ENCODE measurements around the gene EYA3. TPM values are rescaled to one million over a fixed set of nuclear protein-coding genes. Genes with fewer than 3 reads are reported as not detected.

EYA3 gene
- total RNA-seq, 1 experiment from 2014 or later, result 8.6 TPM

DNA sequence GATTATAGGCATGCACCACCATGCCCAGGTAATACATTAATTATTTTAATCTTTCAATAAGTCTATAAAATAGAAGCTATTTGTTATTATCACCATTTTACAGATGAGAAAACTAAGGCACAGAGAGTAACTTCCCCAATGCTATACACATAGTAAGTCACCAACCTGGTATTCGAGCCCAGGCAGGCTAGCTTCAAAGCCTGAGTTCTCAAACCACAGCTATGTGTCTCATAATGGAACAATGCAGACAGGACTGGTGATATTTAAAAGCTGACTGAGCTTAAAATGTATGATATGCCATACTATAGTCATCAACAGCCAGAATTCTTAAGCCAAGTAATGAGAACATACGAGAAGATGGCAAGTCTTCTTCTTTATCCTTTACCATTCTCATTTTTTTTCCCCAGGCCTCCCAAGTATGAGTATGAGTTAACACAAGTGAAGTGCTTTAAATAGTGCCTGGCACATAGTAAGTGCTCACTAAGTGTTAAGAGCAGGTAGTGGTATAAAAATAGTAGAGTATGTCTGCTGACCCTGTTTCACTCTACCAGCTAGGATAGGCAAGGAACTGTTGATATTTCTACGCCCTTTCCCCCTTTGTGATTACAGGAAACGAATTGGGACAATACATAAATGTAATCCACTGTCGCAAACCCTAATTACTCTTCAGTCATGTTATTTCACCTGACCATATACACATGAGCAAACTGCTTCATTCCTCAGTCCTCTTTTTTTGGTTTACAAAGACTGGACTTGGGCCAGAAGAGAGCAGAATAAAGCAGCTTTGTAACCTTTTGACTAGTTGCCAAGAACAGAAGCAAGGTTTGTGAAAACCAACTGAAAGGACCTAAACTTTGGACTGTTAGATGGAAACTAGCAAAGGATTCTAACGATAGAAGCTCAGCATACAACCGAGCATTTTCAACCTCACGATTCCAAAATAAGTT, 9.5 kb downstream of the EYA3 start:
- peak; percentile 80 for DNase-seq (ENCODE audit: low read depth)
- in situ Hi-C loops (cut with HindIII; ENCODE audit: low pct_unique_long_range_greater_than_20kb, low sequenced_read_pairs), result no loop called here

DNA sequence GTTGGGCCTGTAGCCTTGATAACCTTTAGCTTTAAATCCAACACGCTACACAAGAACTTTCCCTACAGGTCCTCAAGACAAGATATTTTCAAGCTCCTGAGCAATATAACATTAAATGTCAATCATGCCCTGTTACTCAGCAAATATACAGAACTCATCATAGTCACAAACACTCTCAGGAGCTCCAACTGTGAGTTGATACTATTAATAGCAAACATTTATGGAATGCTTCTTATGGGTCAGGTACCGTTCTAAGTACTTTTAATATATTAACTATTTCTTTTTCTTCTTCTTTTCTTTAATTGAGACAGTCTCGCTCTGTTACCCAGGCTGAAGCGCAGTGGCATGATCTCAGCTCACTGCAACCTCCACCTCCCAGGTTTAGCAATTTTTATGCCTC, 10.1 kb downstream of the EYA3 start:
- in situ Hi-C loops (cut with HindIII; ENCODE audit: low pct_unique_long_range_greater_than_20kb, low sequenced_read_pairs), result no loop called here
- peak; percentile 80 for DNase-seq (ENCODE audit: low read depth)

DNA sequence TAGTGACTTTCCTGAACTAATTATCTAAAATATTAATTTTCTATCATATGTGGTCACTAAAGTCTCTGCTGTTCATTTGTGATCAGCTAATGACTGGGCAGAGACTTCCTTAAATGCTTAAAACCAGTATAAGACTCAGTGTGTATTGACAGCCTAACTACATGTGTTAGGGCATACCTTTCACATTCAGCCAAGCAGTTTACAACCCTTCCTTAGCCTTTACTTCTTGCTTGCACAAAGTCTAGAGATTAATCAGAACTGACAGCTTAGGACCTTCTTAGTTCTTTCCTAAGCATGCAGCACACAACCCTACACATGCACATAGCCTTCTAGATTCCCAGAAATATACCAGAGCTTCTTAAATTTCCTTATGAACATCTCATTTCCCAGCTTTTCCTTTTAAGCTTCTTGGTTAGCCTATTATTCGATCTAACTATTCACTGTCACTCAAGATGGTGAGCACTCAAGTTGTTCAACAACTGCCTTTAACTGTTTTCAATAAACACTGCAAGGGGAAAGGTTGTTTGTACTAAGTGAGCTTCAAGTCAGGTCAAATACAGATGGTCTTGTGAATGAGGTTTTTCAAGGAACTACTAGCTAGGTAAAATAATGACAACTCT, 13.4 kb downstream of the EYA3 start:
- in situ Hi-C loops (cut with HindIII; ENCODE audit: low pct_unique_long_range_greater_than_20kb, low sequenced_read_pairs), result no loop called here
- no peak for DNase-seq (ENCODE audit: low read depth)

DNA sequence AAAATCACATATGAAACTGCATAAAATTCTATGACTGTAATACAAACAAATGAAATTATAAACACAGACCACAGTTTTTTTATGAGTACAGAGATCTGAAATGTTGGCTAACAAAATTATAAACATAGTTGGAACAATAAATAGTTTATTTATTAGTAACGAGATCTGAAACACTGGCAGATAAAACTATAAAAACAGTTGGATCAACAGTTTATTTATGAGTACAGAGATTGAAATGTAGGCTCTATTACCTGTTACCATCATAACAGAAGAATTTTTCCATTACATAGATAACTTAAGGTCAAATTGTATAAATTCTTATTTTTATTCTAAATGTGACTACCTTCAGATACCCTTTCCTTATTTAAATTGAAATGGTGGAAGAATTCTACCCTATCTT, 14.5 kb downstream of the EYA3 start:
- DNase-seq (ENCODE audit: low read depth), result no peak
- in situ Hi-C loops (cut with HindIII; ENCODE audit: low pct_unique_long_range_greater_than_20kb, low sequenced_read_pairs), result no loop called here

DNA sequence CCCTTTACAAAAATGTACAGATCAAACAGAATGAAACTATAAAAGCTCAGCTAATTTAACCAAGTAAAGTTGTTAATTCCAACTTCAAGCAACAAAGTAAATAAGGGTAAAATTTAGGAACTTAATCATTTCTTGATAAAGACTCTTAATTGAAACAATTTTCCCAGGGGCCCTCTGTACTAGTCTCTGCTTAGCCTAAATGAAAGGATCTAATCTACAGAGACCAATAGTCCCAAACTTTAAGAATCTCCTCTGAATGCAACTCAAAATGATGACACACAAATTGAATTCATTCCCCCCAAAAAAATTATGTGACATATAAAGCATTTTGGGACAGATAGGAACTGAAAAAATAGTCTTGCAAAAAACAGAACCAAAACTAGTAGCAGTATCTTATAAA, 16.6 kb downstream of the EYA3 start:
- in situ Hi-C loops (cut with HindIII; ENCODE audit: low pct_unique_long_range_greater_than_20kb, low sequenced_read_pairs), result no loop called here
- no peak for DNase-seq (ENCODE audit: low read depth)

DNA sequence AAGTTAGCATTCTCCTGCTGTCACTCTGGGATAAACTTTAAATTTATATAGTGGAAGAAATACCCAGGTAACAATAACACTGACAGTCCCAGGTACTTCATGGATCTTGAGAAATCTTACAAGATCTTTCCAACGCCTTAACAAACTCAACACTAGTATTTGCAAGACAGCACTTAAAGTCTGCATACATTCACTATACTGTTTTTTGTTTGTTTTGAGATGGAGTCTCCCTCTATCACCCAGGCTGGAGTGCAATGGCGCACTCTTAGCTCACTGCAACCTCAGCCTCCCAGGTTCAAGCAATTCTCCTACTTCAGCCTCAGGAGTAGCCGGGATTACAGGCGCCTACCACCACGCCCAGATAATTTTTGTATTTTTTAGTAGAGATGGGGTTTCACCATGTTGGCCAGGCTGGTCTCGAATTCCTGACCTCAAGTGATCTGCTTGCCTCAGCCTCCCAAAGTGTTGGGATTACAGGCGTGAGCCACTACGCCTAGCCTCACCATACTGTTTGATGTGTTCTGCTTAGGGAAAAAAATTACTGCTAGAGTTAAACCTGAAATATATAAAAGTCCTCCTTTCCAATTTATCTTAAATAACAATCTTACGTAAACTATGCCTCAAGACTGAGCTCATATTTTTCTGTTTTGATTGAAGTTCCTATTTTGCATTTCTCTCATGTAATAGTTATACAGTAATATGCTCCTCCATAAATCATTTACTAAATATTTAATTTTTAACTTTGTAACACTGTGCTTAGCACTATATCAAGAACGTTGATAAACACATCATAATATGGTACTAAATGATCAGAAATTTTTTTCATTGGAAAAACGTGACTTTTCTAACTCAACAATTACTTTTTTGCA, 17.5 kb downstream of the EYA3 start:
- peak; percentile 52 for DNase-seq (ENCODE audit: low read depth)
- in situ Hi-C loops (cut with HindIII; ENCODE audit: low pct_unique_long_range_greater_than_20kb, low sequenced_read_pairs), result no loop called here

DNA sequence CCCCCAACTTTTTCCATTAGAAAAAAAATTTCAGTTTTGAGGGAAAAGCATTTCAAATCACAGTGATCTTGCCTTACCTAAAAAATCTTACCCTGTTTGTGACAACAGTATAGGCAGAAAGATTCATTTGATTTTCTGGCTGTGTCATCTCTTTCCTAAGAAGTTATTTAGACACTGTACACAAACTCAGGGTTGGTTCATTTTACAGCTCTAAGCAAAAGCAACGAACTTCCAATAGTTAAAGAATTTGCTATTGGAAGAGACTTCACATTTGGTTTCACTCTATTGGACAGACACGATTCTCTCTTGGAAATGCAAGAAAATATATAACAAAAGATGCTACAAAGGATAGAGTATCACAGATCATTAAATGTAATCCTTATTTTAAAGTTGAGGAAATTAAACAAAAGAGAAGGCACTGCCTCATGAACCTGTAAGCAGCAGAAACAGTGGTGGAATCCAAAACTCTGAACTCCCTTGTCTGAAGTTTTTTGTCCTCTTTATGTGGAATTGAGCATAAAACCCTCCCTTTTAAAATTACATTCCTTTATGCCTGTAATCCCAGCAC, 20.8 kb downstream of the EYA3 start:
- DNase-seq (ENCODE audit: low read depth), result no peak
- in situ Hi-C loops (cut with HindIII; ENCODE audit: low pct_unique_long_range_greater_than_20kb, low sequenced_read_pairs), result no loop called here

DNA sequence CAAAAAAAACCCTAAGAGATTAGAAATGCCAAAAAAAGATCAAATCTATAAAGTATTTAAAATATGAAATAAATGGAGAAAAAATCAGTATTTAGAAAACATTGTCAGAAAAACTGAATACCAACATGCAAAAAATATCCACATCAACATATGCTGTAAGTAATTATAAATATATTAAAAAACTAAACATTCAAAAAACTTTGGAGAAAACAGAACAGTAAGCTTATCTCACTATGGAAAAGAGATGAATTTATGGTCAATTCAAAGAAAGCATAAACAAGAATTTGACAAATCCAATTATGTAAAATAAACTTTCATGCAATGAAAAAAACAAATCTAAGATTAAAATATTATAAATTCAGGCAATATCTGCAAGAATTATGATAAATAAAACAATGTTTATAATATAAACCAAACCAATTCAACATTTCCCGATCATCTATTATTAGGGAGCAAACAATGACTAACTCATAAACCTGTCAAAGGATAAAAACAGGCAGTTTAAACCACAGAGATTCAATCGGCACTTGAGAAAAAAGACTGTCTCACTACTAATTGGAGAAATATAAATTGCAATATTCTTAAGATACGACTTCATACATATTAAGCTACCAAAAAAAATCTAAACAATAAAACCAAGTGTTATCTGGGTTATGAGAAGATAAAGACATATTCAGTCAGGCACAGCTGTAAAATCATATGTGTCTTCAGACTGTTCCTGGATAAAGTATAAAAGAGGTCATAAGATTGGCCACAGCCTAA, 21.8 kb downstream of the EYA3 start:
- DNase-seq (ENCODE audit: low read depth), result no peak
- in situ Hi-C loops (cut with HindIII; ENCODE audit: low pct_unique_long_range_greater_than_20kb, low sequenced_read_pairs), result no loop called here

DNA sequence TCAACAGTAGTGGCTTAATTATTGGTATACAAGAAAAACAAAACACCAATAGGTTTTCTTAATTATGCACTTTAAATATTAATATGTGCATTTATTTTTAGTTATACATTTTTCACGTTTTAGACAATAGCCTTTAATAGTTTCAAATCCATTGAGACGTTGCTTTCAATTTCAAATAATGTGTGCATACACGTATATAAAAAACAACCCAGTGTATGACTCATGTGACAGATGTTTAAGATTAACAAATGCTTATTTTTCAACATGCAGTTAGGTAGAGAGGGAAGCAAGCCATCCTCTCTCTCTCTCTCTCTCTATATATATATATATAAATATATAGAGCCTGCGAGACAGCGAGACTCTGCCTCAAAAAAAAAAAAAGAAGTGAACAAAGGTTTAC, 24.3 kb downstream of the EYA3 start:
- in situ Hi-C loops (cut with HindIII; ENCODE audit: low pct_unique_long_range_greater_than_20kb, low sequenced_read_pairs), result no loop called here
- no peak for DNase-seq (ENCODE audit: low read depth)

DNA sequence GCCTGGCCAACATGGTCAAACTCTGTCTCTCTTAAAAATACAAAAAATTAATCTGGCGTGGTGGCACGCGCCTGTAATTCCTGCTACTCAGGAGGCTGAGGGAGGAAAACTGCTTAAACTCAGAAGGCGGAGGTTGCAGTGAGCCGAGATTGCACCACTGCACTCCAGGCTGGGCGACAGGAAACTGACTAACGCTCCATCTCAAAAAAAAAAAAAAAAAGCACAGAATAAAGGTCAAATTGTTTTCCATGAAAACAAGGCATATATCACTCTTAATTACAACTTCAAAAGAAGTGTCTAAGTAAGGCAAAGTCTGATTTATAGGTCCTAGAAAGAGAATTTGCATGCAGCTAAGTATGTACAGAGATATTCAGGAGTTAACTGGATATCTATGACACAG, 25.6 kb downstream of the EYA3 start:
- DNase-seq (ENCODE audit: low read depth), result no peak
- in situ Hi-C loops (cut with HindIII; ENCODE audit: low pct_unique_long_range_greater_than_20kb, low sequenced_read_pairs), result no loop called here

DNA sequence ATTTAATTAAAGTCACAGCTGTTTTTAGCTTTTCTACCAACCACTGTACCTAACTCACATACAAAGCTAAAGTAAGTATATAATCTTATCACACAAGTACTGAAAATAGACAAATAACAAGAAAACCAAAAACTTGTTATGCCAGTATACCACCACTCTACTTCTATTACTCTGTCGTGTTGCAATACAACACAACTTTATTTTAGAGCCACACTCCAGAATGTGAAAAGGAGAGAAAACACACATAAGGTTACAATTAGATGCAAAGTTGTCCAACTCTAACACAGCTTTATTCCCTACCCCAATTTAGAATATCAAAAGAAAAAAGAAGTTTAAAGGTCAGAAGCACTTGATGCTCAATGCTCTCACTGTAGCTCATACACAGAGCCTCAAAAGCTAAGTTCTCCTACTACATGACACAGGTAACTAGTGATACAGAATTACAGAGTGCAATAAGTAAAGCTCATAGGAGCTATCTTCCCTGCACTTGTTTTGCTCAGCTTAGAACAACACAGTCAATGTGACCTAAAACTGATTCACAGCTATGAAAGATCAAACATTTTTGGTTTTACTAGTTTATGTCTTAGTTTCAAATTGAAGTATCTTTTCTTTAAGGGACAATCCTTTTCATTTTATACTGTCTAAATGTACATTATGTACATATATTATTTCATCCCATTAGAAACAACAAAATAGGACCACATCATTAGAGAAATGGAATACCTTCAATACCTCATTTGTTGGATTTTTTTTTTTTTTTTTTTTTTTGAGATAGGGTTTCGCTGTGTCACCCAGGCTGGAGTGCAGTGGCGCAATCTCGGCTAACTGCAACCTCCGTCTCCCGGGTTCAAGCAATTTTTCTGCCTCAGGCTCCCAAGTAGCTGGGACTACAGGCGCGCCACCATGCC, 29.2 kb downstream of the EYA3 start:
- in situ Hi-C loops (cut with HindIII; ENCODE audit: low pct_unique_long_range_greater_than_20kb, low sequenced_read_pairs), result no loop called here
- DNase-seq (ENCODE audit: low read depth), result no peak

DNA sequence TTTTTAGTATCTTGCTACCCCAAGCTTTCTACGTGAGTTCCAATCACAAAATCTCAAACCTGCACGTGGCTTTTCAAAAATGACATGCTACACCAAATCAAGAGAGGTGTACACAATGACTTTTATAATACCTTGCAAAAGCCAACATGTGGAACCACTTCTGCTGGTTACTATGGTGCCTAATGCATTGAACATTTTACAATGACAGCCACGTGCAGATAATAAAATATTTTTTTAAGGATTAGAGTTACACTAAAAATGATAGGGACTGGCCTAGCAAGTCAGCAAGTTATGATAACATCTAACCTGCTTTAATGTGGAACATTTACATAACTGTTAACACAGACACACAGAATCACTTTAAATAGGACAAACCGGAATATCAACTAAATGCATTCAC, 30.2 kb downstream of the EYA3 start:
- DNase-seq (ENCODE audit: low read depth), result no peak
- in situ Hi-C loops (cut with HindIII; ENCODE audit: low pct_unique_long_range_greater_than_20kb, low sequenced_read_pairs), result no loop called here

DNA sequence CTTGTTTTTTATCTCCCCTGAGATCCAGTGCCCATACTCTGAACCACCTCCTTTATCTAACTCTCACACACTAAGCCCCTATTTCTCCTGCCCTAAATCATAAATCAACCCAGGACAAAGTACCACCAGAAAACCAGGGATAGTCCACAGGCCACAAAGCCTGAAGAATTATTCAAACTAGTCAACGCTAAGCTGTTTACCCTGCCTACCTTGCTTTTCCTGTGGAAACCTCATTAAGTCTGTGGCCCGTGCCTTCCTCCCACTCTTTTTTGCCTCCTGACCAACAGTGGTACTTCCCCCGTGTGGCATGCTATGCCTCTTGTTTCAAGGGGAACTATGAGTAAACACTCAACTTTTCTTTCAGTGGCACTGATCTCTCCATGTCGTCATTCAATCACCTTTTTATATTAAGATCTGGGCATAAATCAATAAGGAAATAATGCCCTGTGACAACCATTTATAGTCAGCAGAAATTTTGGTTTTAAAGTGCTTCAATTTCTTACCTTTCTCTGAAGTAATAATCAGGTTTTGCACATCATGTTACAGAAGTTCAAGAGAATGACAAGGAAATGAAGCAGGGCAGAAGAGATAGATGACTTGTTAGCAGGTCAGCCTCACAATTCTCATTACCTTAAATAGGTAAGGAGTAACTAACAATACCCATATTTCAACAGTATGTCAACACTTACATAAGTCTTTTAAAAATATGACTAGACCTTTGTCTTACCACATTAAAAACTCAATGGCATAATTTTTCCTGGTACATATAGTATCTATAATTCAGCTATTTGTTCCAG, 32.1 kb downstream of the EYA3 start:
- in situ Hi-C loops (cut with HindIII; ENCODE audit: low pct_unique_long_range_greater_than_20kb, low sequenced_read_pairs), result no loop called here
- no peak for DNase-seq (ENCODE audit: low read depth)

DNA sequence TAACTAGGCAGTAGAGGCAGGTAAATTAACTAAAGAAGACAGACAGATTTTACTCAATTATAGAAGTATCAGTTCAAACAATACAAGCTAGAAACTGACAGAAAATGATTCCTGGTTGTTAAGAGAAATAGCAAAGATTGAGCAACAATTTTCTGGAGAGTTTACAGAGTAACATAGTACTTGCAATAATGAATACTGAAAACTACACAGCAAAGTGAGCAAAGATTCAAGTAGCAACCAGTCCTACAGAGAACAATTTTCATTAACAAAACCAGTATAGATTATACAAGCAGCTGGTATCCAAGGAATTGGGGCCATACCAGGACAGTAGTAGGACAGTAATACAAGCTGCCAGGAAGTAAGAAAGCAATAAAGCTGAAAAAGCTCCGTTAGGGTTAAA, 37.6 kb downstream of the EYA3 start:
- no peak for DNase-seq (ENCODE audit: low read depth)
- in situ Hi-C loops (cut with HindIII; ENCODE audit: low pct_unique_long_range_greater_than_20kb, low sequenced_read_pairs), result no loop called here

DNA sequence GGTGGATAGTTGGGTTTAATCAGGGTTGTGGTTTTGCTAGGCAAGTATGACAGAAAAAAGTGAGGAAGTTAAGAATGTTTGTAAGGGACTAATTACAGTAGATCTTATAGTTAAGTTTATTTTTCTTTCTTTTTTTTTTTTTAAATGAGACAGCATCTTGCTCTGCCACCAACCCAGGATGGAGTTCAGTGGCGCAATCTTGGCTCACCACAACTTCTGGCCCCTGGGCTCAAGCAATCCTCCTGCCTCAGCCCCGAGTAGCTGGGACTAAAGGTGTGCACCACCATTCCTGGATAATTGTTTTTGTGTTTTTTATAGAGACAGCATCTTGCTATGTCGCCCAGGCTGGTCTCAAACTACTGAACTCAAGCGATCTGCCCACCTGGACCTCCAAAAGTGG, 41.7 kb downstream of the EYA3 start:
- in situ Hi-C loops (cut with HindIII; ENCODE audit: low pct_unique_long_range_greater_than_20kb, low sequenced_read_pairs), result no loop called here
- DNase-seq (ENCODE audit: low read depth), result no peak

DNA sequence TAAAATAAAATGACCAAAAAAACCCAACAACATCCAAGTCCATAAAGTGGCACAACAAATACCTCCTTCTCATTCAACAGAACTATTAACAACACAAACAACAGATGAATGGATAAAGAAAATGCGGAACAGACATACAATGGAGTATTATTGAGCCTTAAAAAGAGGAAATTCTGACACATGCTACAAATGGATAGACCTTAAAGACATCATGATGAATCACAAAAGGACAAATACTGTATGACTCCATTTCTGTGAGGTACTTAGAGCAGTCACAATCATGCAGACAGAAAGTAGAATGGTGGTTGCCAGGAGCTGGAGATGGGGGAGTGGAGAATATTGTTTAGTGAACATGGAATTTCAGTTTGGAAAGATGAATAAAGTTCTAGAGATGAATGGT, 42.6 kb downstream of the EYA3 start:
- in situ Hi-C loops (cut with HindIII; ENCODE audit: low pct_unique_long_range_greater_than_20kb, low sequenced_read_pairs), result no loop called here
- no peak for DNase-seq (ENCODE audit: low read depth)
